Osteocyte (in vitro differentiated cells): Measurements from ENCODE around the gene GOLGA6C. TPM values are rescaled to one million over a fixed set of nuclear protein-coding genes. Genes with fewer than 3 reads are reported as not detected.
"Not testable (repeated sequence)": the region's sequence is repeated elsewhere in the genome, so short reads cannot be mapped to it uniquely, and the experiment has no call there.

Source experiments
- DNase-seq: peaks from one replicate; pipeline ENCODE4 v3.0.0; 2021; ENCODE audit warnings: mixed read lengths; ENCODE audit not compliant: unreplicated experiment; ENCODE audit errors: extremely low spot score
- H3K27ac Mint-ChIP-seq: one replicate; pipeline ENCODE4 v1.8.0; 2021; ENCODE audit warnings: mild to moderate bottlenecking, mixed read lengths; ENCODE audit not compliant: unreplicated experiment
- H3K27me3 Mint-ChIP-seq: one replicate; pipeline ENCODE4 v1.8.0; 2021; ENCODE audit warnings: mixed read lengths; ENCODE audit not compliant: unreplicated experiment
- H3K36me3 Mint-ChIP-seq: one replicate; pipeline ENCODE4 v1.8.0; 2021; ENCODE audit warnings: mixed read lengths; ENCODE audit not compliant: unreplicated experiment
- H3K4me1 Mint-ChIP-seq: one replicate; pipeline ENCODE4 v1.8.0; 2021; ENCODE audit warnings: mixed read lengths; ENCODE audit not compliant: unreplicated experiment
- H3K4me3 Mint-ChIP-seq: one replicate; pipeline ENCODE4 v1.8.0; 2021; ENCODE audit warnings: mild to moderate bottlenecking, moderate library complexity, mixed read lengths; ENCODE audit not compliant: unreplicated experiment
- H3K9me3 Mint-ChIP-seq: one replicate; pipeline ENCODE4 v1.8.0; 2021; ENCODE audit warnings: mixed read lengths; ENCODE audit not compliant: unreplicated experiment
- total RNA-seq: library from RNA; stranded (reverse); gene quantifications from 2 replicates; pipeline ENCODE4 v1.2.1, GENCODE V29; 2021
- TF ChIP-seq, protein P1 (sequence below): fragments of 200-600 bp; sonication (generic); IDR thresholded peaks from 2 replicates; pipeline ENCODE4 v1.5.0; 2021; ENCODE audit warnings: antibody characterized with exemption, mild to moderate bottlenecking, moderate library complexity

GOLGA6C gene
- total RNA-seq, 1 donor from 2014 or later, result not detected

DNA sequence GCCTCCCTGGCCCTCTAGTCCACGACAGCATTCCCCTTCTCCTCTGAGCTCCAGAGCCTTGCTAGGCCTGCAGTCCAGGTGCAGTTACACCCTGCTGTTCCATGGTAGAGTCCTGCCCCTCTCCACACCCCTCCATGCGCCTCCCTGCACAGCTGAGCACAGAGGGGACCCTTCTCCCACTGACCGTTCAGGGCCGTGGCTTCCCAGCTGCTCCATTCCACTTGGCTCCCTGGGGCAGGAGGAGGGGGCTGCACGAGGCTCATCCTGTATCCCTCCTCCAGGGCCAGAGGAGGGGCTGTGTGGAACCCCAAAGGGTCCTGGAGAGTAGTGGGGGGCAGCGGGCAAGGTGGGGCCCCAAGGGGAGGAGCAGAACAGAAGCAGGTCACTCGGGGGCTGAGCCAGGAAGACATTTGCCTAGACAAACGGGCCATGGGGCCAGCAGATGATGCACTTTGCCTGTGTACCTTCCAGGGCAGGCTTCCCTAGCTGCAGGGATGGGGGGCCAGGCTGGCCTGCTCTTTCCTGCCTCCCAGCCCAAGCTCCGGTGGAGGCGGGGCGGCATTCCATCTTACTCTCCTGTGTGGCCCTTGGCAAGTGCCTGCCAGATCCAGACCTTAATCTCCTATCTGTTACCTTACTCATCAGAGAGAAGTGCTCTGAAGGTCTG lies 20.7 kb upstream of the GOLGA6C start:
- no peaks in the 10 kb centered on the region for H3K36me3 Mint-ChIP-seq
- peaks cover 38% of the 10 kb centered on the region for H3K27me3 Mint-ChIP-seq
- H3K4me1 Mint-ChIP-seq, result no peaks in the 10 kb centered on the region
- H3K27ac Mint-ChIP-seq, result no peak overlapping the region
- H3K4me3 Mint-ChIP-seq, result no peak overlapping the region
- no peak for DNase-seq
- TF ChIP-seq, protein P1, sequence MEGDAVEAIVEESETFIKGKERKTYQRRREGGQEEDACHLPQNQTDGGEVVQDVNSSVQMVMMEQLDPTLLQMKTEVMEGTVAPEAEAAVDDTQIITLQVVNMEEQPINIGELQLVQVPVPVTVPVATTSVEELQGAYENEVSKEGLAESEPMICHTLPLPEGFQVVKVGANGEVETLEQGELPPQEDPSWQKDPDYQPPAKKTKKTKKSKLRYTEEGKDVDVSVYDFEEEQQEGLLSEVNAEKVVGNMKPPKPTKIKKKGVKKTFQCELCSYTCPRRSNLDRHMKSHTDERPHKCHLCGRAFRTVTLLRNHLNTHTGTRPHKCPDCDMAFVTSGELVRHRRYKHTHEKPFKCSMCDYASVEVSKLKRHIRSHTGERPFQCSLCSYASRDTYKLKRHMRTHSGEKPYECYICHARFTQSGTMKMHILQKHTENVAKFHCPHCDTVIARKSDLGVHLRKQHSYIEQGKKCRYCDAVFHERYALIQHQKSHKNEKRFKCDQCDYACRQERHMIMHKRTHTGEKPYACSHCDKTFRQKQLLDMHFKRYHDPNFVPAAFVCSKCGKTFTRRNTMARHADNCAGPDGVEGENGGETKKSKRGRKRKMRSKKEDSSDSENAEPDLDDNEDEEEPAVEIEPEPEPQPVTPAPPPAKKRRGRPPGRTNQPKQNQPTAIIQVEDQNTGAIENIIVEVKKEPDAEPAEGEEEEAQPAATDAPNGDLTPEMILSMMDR, result no peak
- no peaks in the 10 kb centered on the region for H3K9me3 Mint-ChIP-seq

DNA sequence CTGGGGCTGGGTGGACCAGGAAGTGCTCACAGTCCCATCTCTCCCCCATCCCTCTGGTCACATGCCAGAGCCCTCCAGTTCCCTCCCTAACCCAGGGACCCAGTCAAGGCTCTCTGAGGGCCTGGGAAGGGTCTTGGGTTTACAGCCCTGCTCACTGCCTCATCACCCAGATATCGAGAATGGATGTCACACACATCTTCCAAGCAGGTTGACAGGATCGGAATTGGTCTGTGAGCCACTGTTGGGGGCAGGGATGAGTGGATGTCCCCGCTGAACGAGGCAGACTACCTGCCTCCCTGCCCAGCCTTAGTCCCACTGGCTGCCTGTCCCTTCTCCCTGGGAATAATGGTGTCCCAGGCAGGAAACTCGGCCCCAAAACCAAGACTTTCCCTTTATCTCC lies 20.0 kb upstream of the GOLGA6C start:
- H3K4me3 Mint-ChIP-seq, result no peak overlapping the region
- no peaks in the 10 kb centered on the region for H3K9me3 Mint-ChIP-seq
- DNase-seq, result no peak
- H3K27ac Mint-ChIP-seq, result no peak overlapping the region
- TF ChIP-seq, protein P1, result no peak
- no peaks in the 10 kb centered on the region for H3K36me3 Mint-ChIP-seq
- H3K27me3 Mint-ChIP-seq, result peaks cover 38% of the 10 kb centered on the region
- no peaks in the 10 kb centered on the region for H3K4me1 Mint-ChIP-seq

DNA sequence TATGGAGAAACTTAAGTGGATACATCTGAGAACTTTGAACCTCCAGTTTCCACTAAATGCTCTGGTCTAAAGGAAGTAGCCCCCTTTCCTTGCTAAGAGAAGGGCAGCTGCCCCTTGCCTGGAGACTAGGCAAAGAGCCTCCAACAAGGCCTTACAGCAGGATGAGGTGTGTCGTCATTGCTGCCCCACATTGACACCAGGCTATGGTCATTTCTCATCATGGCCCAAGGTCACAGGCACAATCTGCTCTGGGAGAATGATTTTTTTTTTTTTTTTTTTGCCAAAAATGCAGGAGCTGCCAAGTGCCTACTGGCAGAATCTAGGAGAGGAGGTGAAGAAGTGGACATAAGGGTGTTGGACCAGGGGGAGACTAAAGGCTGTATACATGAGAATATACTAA lies 12.4 kb upstream of the GOLGA6C start:
- DNase-seq, H3K27ac Mint-ChIP-seq, H3K4me3 Mint-ChIP-seq, H3K36me3 Mint-ChIP-seq, H3K9me3 Mint-ChIP-seq, H3K4me1 Mint-ChIP-seq: not testable (repeated sequence)
- peaks cover 63% of the 10 kb centered on the region for H3K27me3 Mint-ChIP-seq

DNA sequence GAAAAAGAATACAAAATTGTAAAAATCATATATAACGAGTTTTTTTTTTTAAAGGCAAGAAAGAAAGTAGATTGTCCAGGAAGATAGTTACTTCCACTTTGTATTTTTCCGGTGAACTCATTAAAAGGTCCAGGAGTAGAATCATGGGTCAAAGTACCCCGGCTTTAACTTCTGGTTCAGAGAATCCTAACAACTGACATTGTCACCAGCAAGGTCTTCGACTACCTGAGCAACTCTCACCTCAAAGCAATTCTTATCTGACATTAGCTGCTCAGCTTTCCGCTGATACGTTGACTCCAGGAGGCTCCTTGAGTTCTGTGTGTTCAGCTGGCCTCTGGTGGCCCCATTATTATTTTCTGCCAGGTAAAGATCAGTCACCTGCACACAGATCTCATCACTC lies 9.1 kb upstream of the GOLGA6C start:
- not testable (repeated sequence) for H3K27ac Mint-ChIP-seq, H3K9me3 Mint-ChIP-seq, H3K4me1 Mint-ChIP-seq, H3K36me3 Mint-ChIP-seq, DNase-seq, H3K4me3 Mint-ChIP-seq
- H3K27me3 Mint-ChIP-seq, result peaks cover 76% of the 10 kb centered on the region

DNA sequence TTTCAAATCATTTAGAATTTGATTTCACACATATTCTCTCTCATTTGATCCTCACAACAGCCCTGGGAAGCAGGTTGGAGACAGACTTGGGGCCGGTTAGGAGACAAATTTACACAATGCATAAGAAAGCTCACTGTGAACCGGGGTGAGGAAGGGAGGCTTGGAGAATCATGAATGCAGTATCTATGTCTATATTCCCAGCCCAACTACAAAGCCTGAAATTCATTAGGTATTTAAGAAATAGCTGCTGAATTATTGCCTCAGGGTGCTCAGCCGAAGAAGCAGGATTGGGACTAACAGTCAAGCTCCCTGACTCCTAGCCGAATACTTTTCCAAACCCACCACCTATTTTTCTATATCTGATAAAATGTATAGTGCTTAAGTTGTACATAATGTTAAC lies 8.4 kb upstream of the GOLGA6C start:
- no peaks in the 10 kb centered on the region for H3K36me3 Mint-ChIP-seq
- no peaks in the 10 kb centered on the region for H3K9me3 Mint-ChIP-seq
- peaks cover 75% of the 10 kb centered on the region for H3K27me3 Mint-ChIP-seq

DNA sequence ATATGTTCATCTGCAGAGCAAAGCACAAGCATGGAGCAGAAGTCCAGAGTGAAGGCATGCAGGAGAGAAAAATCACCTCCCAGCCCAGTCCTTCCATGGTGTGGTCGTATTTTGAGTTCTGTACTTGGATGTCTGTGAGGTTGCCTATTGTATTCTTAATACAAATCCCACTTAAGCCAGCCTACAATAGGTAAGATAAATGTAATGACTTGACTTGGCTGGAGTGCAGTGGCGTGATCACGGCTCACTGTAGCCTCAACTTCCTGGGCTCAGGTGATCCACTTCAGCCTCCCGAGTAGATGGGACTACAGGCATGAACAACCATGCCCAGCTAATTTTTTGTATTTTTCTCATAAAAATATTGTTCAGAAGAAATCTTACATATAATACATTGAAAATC lies 6.8 kb upstream of the GOLGA6C start:
- H3K27me3 Mint-ChIP-seq, result peaks cover 63% of the 10 kb centered on the region
- H3K4me3 Mint-ChIP-seq, H3K27ac Mint-ChIP-seq: not testable (repeated sequence)

More for the DNA sequence above, 8.4 kb upstream of the GOLGA6C start:
- no peak overlapping the region for H3K4me3 Mint-ChIP-seq
- DNase-seq, result no peak
- no peak overlapping the region for H3K27ac Mint-ChIP-seq
- TF ChIP-seq, protein P1, result no peak
- no peaks in the 10 kb centered on the region for H3K4me1 Mint-ChIP-seq

More for the DNA sequence above, 6.8 kb upstream of the GOLGA6C start:
- H3K9me3 Mint-ChIP-seq, H3K36me3 Mint-ChIP-seq, H3K4me1 Mint-ChIP-seq, DNase-seq: not testable (repeated sequence)
